ENCODE data around the gene CRISP1. TPM values are rescaled to one million over a fixed set of nuclear protein-coding genes. Genes with fewer than 3 reads are reported as not detected.
"Not testable (repeated sequence)": the region's sequence is repeated elsewhere in the genome, so short reads cannot be mapped to it uniquely, and the experiment has no call there.

CRISP1 gene
- total RNA-seq, 1 donor from 2014 or later = not detected

DNA sequence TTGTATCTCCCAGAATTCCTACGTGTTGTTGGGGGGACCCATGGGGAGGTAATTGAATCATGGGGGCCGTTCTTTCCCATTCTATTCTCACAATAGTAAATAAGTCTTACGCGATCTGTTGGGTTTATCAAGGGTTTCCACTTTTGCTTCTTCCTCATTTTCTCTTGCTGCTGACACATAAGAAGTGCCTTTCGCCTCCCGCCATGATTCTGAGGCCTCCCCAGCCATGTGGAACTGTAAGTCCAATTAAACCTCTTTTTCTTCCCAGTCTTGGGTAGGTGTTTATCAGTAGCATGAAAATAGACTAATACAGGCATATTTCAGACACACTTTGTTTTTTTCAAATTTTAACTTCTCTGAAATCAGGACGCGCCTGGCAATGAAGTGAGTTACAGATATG lies 64.8 kb downstream of the CRISP1 start:
- Histone ChIP-seq H3K9me3 (no peaks in the 10 kb centered on the region), H3K36me3 (no peaks in the 10 kb centered on the region), H3K4me1 (no peaks in the 10 kb centered on the region), H3K27me3 (no peaks in the 10 kb centered on the region), H3K27ac (no peak overlapping the region), H3K4me3 (no peak overlapping the region)
- intact Hi-C loops (cut with DNase I) = no loop called here
- DNase-seq (ENCODE audit: extremely low spot score in 2 of 2) = no peak
- TF ChIP-seq POLR2A (IDR thresholded peaks at IDR 0.05) = no peak
- TF ChIP-seq, protein P1, sequence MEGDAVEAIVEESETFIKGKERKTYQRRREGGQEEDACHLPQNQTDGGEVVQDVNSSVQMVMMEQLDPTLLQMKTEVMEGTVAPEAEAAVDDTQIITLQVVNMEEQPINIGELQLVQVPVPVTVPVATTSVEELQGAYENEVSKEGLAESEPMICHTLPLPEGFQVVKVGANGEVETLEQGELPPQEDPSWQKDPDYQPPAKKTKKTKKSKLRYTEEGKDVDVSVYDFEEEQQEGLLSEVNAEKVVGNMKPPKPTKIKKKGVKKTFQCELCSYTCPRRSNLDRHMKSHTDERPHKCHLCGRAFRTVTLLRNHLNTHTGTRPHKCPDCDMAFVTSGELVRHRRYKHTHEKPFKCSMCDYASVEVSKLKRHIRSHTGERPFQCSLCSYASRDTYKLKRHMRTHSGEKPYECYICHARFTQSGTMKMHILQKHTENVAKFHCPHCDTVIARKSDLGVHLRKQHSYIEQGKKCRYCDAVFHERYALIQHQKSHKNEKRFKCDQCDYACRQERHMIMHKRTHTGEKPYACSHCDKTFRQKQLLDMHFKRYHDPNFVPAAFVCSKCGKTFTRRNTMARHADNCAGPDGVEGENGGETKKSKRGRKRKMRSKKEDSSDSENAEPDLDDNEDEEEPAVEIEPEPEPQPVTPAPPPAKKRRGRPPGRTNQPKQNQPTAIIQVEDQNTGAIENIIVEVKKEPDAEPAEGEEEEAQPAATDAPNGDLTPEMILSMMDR (IDR thresholded peaks at IDR 0.05) = no peak
- no peak for TF ChIP-seq POLR2AphosphoS5 (IDR thresholded peaks at IDR 0.05; ENCODE audit: insufficient read depth in 1 of 2, low read depth in 1 of 2)

DNA sequence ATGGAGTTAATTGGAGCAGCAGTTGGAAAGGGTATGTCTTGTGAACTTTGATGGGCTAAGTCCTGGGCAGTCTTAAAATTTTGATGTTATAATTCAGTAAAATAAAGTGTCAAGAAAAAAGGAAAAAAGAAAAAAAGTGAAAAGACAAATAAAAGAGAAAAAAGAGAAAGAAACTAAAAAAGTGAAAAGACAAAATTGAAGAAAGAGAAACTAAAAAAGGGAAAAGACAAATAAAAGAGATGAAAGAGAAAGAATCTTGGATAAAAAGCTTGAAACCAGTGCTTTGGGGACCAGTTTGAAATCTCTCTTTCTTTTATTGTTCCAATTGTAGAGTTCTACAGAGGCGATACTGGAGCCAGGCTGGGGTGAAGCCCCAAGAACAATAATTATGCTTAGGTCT lies 67.2 kb downstream of the CRISP1 start:
- no peaks in the 10 kb centered on the region for H3K36me3 ChIP-seq
- no peaks in the 10 kb centered on the region for H3K9me3 ChIP-seq
- no peaks in the 10 kb centered on the region for H3K4me1 ChIP-seq
- intact Hi-C loops (cut with DNase I) = no loop called here
- H3K4me3 ChIP-seq = no peak overlapping the region
- no peaks in the 10 kb centered on the region for H3K27me3 ChIP-seq
- no peak for DNase-seq (ENCODE audit: extremely low spot score in 2 of 2)
- TF ChIP-seq, protein P1 (IDR thresholded peaks at IDR 0.05) = no peak
- TF ChIP-seq POLR2A (IDR thresholded peaks at IDR 0.05) (no peak), POLR2AphosphoS5 (IDR thresholded peaks at IDR 0.05; ENCODE audit: insufficient read depth in 1 of 2, low read depth in 1 of 2) (no peak)
- no peak overlapping the region for H3K27ac ChIP-seq

DNA sequence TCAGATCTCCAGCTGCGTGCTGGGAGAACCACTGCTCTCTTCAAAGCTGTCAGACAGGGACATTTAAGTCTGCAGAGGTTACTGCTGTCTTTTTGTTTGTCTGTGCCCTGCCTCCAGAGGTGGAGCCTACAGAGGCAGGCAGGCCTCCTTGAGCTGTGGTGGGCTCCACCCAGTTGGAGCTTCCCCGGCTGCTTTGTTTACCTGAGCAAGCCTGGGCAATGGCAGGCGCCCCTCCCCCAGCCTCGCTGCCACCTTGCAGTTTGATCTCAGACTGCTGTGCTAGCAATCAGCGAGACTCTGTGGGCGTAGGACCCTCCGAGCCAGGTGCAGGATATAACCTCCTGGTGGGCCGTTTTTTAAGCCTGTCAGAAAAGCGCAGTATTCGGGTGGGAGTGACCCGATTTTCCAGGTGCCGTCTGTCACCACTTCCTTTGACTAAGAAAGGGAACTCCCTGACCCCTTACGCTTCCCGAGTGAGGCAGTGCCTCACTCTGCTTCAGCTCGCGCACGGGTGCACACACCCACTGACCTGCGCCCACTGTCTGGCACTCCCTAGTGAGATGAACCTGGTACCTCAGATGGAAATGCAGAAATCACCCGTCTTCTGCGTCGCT lies 69.4 kb downstream of the CRISP1 start:
- DNase-seq (ENCODE audit: extremely low spot score in 2 of 2); intact Hi-C loops (cut with DNase I); H3K27me3 ChIP-seq; H3K36me3 ChIP-seq; H3K27ac ChIP-seq; H3K9me3 ChIP-seq; H3K4me3 ChIP-seq; H3K4me1 ChIP-seq: not testable (repeated sequence)

DNA sequence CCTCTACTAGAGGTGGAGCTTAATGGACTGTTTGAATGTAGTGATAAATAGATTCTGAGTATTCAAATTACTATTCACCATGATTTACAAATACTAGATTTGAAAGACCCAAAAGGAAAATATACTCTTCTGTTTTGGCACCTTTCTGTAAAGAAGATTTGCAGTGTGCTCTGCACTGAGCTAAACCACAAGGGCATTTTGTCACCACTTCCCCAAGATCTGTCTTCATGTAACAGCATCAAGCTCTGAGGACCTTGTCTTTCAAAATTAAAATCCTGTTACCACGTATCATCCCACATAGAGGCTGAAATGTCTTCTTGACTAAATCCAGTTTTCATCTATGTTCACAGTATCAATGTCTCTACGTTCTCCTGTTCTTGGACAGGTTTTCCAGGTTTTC lies 76.0 kb downstream of the CRISP1 start:
- DNase-seq (ENCODE audit: extremely low spot score in 2 of 2) = no peak
- Histone ChIP-seq H3K27me3 (no peaks in the 10 kb centered on the region), H3K4me1 (no peaks in the 10 kb centered on the region), H3K4me3 (no peak overlapping the region), H3K9me3 (no peaks in the 10 kb centered on the region), H3K27ac (no peak overlapping the region), H3K36me3 (no peaks in the 10 kb centered on the region)
- TF ChIP-seq POLR2A (IDR thresholded peaks at IDR 0.05) (no peak), POLR2AphosphoS5 (IDR thresholded peaks at IDR 0.05; ENCODE audit: insufficient read depth in 1 of 2, low read depth in 1 of 2) (no peak)
- TF ChIP-seq, protein P1 (IDR thresholded peaks at IDR 0.05) = no peak
- intact Hi-C loops (cut with DNase I) = no loop called here

DNA sequence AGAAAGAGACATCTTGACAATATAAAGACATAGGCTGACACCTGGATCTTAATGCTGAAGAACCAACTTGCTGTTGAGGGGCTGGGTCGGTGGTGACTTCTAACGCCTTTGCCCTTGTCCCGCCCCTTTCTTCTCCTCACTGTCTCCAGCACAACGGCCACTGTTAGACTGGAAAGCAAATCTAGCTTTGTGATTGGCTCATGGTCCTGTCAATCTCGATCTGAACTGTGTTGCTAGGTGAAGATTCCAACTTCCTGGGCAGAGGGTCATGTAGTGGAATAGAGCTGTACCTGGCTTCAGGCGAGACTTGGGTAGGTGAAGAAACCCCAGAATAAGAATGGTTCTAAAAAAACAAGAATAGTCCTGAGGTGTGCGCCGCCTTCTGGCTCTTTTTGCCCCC lies 79.2 kb downstream of the CRISP1 start, which contains the start of gene PGK2:
PGK2 (minus strand) TSS at position 110 of the 400 bp plus-strand sequence; CDS start at position 12, 98 bp downstream.
- H3K4me3 ChIP-seq = no peak within 1 kb of the TSS
- no peak within 1 kb of the TSS for H3K27ac ChIP-seq
- no peaks in the 10 kb centered on the region for H3K36me3 ChIP-seq
- H3K27me3 ChIP-seq = no peaks in the 10 kb centered on the region
- H3K9me3 ChIP-seq = no peaks in the 10 kb centered on the region
- intact Hi-C loops (cut with DNase I) = no loop called here
- H3K4me1 ChIP-seq = no peaks in the 10 kb centered on the region
- TF ChIP-seq POLR2AphosphoS5 (IDR thresholded peaks at IDR 0.05; ENCODE audit: insufficient read depth in 1 of 2, low read depth in 1 of 2) = no peak
- DNase-seq (ENCODE audit: extremely low spot score in 2 of 2) = no peak

DNA sequence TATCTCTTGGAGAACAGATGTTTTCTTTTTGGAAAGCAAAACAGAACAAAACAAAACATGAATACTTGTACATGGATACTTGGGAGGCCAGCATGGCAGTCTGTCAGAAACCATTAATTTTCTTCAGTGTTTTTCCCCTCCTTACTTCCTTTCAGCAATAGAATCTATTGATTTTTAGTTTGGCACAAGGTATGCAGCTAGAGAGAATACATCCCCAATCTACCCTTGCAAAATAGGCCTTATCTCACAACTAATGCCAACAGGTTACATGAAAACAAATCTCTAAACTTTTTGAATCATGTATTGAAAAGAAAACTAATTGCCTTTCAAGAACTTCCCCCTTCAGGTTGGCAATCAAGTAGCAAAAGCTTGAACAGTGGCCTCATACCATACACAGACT lies 82.1 kb downstream of the CRISP1 start:
- intact Hi-C loops (cut with DNase I) = no loop called here
- Histone ChIP-seq H3K4me1 (no peaks in the 10 kb centered on the region), H3K27ac (no peak overlapping the region), H3K9me3 (no peaks in the 10 kb centered on the region), H3K4me3 (no peak overlapping the region), H3K36me3 (no peaks in the 10 kb centered on the region), H3K27me3 (no peaks in the 10 kb centered on the region)
- no peak for DNase-seq (ENCODE audit: extremely low spot score in 2 of 2)
- TF ChIP-seq POLR2AphosphoS5 (IDR thresholded peaks at IDR 0.05; ENCODE audit: insufficient read depth in 1 of 2, low read depth in 1 of 2) = no peak
- TF ChIP-seq, protein P1 (IDR thresholded peaks at IDR 0.05) = no peak
- TF ChIP-seq POLR2A (IDR thresholded peaks at IDR 0.05) = no peak
